Kidney (tissue), 14 donors: ENCODE measurements around the gene PERM1. TPM values are rescaled to one million over a fixed set of nuclear protein-coding genes. Genes with fewer than 3 reads are reported as not detected.

Source experiments
- DNase-seq, 5 donors: peaks; one replicate each; pipeline ENCODE4 v3.0.0-alpha.2; 2013 to 2020
- FAIRE-seq: peaks from 2 replicates; lab custom pipeline; 2012; peaks lifted over from hg19 to GRCh38; lab: Jason Lieb, UNC
- H3K27ac ChIP-seq, 2 donors: one replicate each; pipeline ENCODE4 v1.7.0; 2013; ENCODE audit warnings: low read depth in 2 of 2, low read length in 2 of 2, inconsistent platforms in 1 of 2
- H3K27me3 ChIP-seq: one replicate; pipeline ENCODE4 v1.7.1; 2013; ENCODE audit warnings: low read length, inconsistent platforms; ENCODE audit not compliant: control insufficient read depth, insufficient read depth
- H3K36me3 ChIP-seq, 3 donors: one replicate each; pipeline versions ENCODE4 v1.7.0 to v1.7.1; 2013; ENCODE audit warnings: low read length in 3 of 3, control low read depth in 1 of 3, inconsistent platforms in 1 of 3; ENCODE audit not compliant: insufficient read depth in 3 of 3, control insufficient read depth in 2 of 3
- H3K4me1 ChIP-seq, 3 donors: one replicate each; pipeline versions ENCODE4 v1.7.0 to v1.7.1; 2013; ENCODE audit warnings: low read length in 3 of 3, inconsistent platforms in 1 of 3, low read depth in 1 of 3; ENCODE audit not compliant: control insufficient read depth in 2 of 3, insufficient read depth in 2 of 3
- H3K4me3 ChIP-seq, 3 donors: one replicate each; pipeline versions ENCODE4 v1.7.0 to v1.8.1; 2013; ENCODE audit warnings: low read length in 3 of 3, control low read depth in 1 of 3, inconsistent platforms in 1 of 3
- H3K9ac ChIP-seq, 3 donors: one replicate each; pipeline versions ENCODE4 v1.7.0 to v1.7.1; 2013; ENCODE audit warnings: low read length in 3 of 3, control low read depth in 1 of 3, inconsistent platforms in 1 of 3
- H3K9me3 ChIP-seq, 3 donors: one replicate each; pipeline versions ENCODE4 v1.7.0 to v1.7.1; 2013; ENCODE audit warnings: low read length in 3 of 3, control low read depth in 1 of 3, inconsistent platforms in 1 of 3; ENCODE audit not compliant: control insufficient read depth in 2 of 3, insufficient read depth in 1 of 3
- CTCF ChIP-seq: IDR thresholded peaks from 3 replicates; pipeline ENCODE4 v1.5.1; 2012; ENCODE audit warnings: mild to moderate bottlenecking, moderate library complexity, borderline replicate concordance; ENCODE audit not compliant: insufficient read depth; ENCODE audit errors: extremely low read depth
- intact Hi-C: fragments of 100-400 bp; cut with DNase I; formaldehyde crosslinking; loops from one replicate; pipeline ENCODE4 v1.11.1; 2022
- polyA plus RNA-seq: library from polyadenylated mRNA; stranded (reverse); fragments of 350-450 nt; fragmentation: Illumina TruSeq; extraction: RNeasy Lipid Tissue Mini Kit (QIAGEN cat#74804); gene quantifications from one replicate; pipeline ENCODE4 v1.2.3, GENCODE V29; 2014; ENCODE audit warnings: low read depth, low replicate concordance; ENCODE audit not compliant: insufficient read depth
- total RNA-seq: library from RNA; stranded (reverse); fragmentation: NEBNext Ultra II Directional; extraction: Animal tissue kit (Norgen Biotek cat#: 25700); gene quantifications from one replicate; pipeline ENCODE4 v1.2.1, GENCODE V29; 2021
- donor health status: control.
- donor health status: control.
- donor health status: control.
- donor health status: control.
- donor health status: control.
- donor health status: DM: yes; HTN: yes; CAD: no.
- donor health status: Normal renal cell carcinoma (clear cell type).

Gene PERM1
- total and polyA plus RNA-seq, 2 donors from 2014 or later, result 0.25 to 0.86 TPM

GRCh38 chr1:1001057-1001783 lies 19.3 kb upstream of the PERM1 start:
- FAIRE-seq (no peak), DNase-seq (peak in 3 of 5 donors; percentile 32 to 82 (median 80))
- Histone ChIP-seq H3K27me3 (no peaks in the 10 kb centered on the region), H3K4me3 (peak overlapping the region; percentile 38 to 59 (median 44)), H3K27ac (peak overlapping the region; percentile 90 to 97), H3K9ac (peak overlapping the region; percentile 23 to 58 (median 41)), H3K9me3 (no peaks in the 10 kb centered on the region), H3K4me1 (peaks cover 0 to 20% (median 4%) of the 10 kb centered on the region in 3 donors), H3K36me3 (no peaks in the 10 kb centered on the region)
- intact Hi-C loops, result no loop called here
- no peak for TF ChIP-seq CTCF

GRCh38 chr1:1000357-1001056 lies 18.6 kb upstream of the PERM1 start:
- Histone ChIP-seq H3K4me3 (peak overlapping the region; percentile 38 to 59 (median 44)), H3K4me1 (peaks cover 0 to 18% (median 2%) of the 10 kb centered on the region in 3 donors), H3K36me3 (no peaks in the 10 kb centered on the region), H3K27me3 (no peaks in the 10 kb centered on the region), H3K9ac (peak overlapping the region; percentile 26 to 58 (median 41)), H3K9me3 (no peaks in the 10 kb centered on the region), H3K27ac (peak overlapping the region; percentile 90 to 97)
- DNase-seq, result peak; percentile 85 to 94 (median 93)
- FAIRE-seq, result no peak
- intact Hi-C loops, result no loop called here
- TF ChIP-seq CTCF, result no peak

- DNase-seq (peak; percentile 92 to 97 (median 94)), FAIRE-seq (no peak)
- no peaks in the 10 kb centered on the region for H3K9me3 ChIP-seq
- H3K4me1 ChIP-seq, result peaks cover 0 to 11% (median 0%) of the 10 kb centered on the region in 3 donors
- peak within 1 kb of the TSS; percentile 26 to 58 (median 41) for H3K9ac ChIP-seq
- H3K27ac ChIP-seq, result peak within 1 kb of the TSS; percentile 90 to 97
- TF ChIP-seq CTCF, result no peak
- intact Hi-C loops, result no loop called here
- no peaks in the 10 kb centered on the region for H3K27me3 ChIP-seq
- H3K4me3 ChIP-seq, result peak within 1 kb of the TSS; percentile 38 to 59 (median 44)
- no peaks in the 10 kb centered on the region for H3K36me3 ChIP-seq
Measured at GRCh38 chr1:999725-1000356, 17.9 kb upstream of the PERM1 start, which contains the start of gene HES4. HES4 (minus strand) TSS chr1:1000097; CDS start chr1:999973, 124 bp downstream.
